Measurements from ENCODE around the gene PPT1. TPM values are rescaled to one million over a fixed set of nuclear protein-coding genes. Genes with fewer than 3 reads are reported as not detected.
A peak's percentile ranks its signal among the peaks of the same experiment; 100 is the strongest.

The PPT1 gene
- total and polyA plus RNA-seq, 2 of the 13 experiments (the other 11 are each of a cell fraction or from before 2014, with no cell fraction given): 129 TPM

DNA sequence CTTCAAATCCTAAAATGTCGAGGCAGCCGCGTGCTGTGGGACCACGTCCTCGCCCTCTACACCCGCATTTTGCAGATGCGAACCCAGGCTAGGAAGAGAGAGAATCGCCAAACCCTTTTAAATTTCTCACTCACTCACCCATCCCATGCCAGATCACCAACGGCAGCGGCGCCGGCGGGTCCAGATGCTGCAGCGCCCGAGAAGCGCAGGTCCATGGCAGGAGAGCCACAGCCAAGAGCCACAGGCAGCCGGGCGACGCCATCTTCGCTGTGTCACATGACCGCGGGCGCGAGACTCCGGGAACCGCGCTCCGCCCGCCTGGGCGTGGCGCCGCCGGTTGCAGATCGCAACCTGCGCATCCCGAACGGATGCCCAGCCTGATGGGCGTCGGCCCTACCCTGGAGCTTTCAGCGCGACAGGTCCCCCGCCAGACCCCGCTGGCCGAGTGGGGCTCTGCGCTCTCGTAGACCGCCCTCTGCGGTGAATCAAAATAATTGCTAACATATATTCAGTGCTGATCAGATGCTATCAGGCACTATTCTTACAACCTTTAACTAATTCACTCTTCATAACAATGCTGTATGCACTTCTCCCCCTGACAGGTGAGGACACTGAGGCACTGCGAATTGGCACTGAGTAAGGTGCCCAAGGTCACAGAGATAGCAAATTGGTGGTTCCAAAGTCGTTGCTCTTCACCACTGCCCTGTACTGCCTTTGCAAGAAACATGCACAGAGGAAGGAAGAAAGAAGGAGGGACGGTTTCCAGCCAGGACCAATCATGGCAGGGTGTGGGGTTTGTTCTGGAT lies at the start of gene PPT1 (continued):
- TF ChIP-seq, protein P1, sequence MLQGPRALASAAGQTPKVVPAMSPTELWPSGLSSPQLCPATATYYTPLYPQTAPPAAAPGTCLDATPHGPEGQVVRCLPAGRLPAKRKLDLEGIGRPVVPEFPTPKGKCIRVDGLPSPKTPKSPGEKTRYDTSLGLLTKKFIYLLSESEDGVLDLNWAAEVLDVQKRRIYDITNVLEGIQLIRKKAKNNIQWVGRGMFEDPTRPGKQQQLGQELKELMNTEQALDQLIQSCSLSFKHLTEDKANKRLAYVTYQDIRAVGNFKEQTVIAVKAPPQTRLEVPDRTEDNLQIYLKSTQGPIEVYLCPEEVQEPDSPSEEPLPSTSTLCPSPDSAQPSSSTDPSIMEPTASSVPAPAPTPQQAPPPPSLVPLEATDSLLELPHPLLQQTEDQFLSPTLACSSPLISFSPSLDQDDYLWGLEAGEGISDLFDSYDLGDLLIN (CRISPR knock-in tag; IDR thresholded peaks at IDR 0.05; ENCODE audit: borderline replicate concordance): peak; percentile 46; the same call in 1 of the 2 replicates
- TF ChIP-seq ZNF296 (CRISPR knock-in tag; conservative IDR thresholded peaks at IDR 0.05) (no peak), RXRA (CRISPR knock-in tag; IDR thresholded peaks at IDR 0.05) (peak; percentile 56; the same call in 1 of the 2 replicates), ZNF17 (CRISPR knock-in tag; IDR thresholded peaks at IDR 0.05) (no peak), ZNF792 (CRISPR knock-in tag; IDR thresholded peaks at IDR 0.05) (peak; percentile 86), SP1 (IDR thresholded peaks at IDR 0.05) (no peak), SP1 (CRISPR knock-in tag; IDR thresholded peaks at IDR 0.05) (peak; percentile 57), ZNF10 (CRISPR knock-in tag; IDR thresholded peaks at IDR 0.05; ENCODE audit: borderline replicate concordance, low read depth) (no peak), NFE2L1 (CRISPR knock-in tag; IDR thresholded peaks at IDR 0.05; ENCODE audit: borderline replicate concordance) (no peak), PAF1 (CRISPR knock-in tag; IDR thresholded peaks at IDR 0.05) (no peak), ZNF772 (CRISPR knock-in tag; IDR thresholded peaks at IDR 0.05) (peak; percentile 68; the same call in 1 of the 2 replicates), HNRNPLL (IDR thresholded peaks at IDR 0.05; ENCODE audit: low read depth, low read length, poor library complexity, severe bottlenecking) (peak; percentile 97), SIX1 (CRISPR knock-in tag; IDR thresholded peaks at IDR 0.05; ENCODE audit: borderline replicate concordance) (no peak; the same call in 1 of the 2 replicates), RBFOX2 (IDR thresholded peaks at IDR 0.05; ENCODE audit: low read depth, low read length) (peak; percentile 92), FOXK1 (CRISPR knock-in tag; IDR thresholded peaks at IDR 0.05; ENCODE audit: borderline replicate concordance, low read depth) (no peak), IRF2 (CRISPR knock-in tag; IDR thresholded peaks at IDR 0.05) (peak; percentile 60; the same call in 1 of the 2 replicates), MEIS1 (CRISPR knock-in tag; IDR thresholded peaks at IDR 0.05; ENCODE audit: borderline replicate concordance) (peak; percentile 52; the same call in 1 of the 2 replicates)
- TF ChIP-seq, protein P2, sequence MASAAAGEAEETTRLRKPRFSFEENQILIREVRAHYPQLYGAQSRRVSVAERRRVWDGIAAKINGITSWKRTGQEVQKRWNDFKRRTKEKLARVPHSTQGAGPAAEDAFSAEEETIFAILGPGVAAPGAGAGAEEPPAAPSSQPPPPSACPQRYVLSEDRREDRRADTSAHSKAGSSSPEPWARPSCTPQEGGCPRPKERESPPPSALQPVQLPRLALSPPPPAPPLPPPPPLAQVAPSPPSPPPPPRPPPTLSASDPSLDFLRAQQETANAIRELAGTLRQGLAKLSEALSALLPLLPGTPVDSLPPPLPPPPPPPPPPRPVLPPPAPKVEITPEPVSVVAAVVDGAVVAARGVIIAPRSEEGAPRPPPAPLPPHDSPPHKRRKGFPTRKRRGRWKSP (CRISPR knock-in tag; IDR thresholded peaks at IDR 0.05): peak; percentile 55; the same call in 1 of the 2 replicates
- TF ChIP-seq, protein P3, sequence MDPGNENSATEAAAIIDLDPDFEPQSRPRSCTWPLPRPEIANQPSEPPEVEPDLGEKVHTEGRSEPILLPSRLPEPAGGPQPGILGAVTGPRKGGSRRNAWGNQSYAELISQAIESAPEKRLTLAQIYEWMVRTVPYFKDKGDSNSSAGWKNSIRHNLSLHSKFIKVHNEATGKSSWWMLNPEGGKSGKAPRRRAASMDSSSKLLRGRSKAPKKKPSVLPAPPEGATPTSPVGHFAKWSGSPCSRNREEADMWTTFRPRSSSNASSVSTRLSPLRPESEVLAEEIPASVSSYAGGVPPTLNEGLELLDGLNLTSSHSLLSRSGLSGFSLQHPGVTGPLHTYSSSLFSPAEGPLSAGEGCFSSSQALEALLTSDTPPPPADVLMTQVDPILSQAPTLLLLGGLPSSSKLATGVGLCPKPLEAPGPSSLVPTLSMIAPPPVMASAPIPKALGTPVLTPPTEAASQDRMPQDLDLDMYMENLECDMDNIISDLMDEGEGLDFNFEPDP (CRISPR knock-in tag; conservative IDR thresholded peaks at IDR 0.05): 0 out of 2 replicates have a peak, but pooled peaks have one; percentile 70
- TF ChIP-seq, protein P4, sequence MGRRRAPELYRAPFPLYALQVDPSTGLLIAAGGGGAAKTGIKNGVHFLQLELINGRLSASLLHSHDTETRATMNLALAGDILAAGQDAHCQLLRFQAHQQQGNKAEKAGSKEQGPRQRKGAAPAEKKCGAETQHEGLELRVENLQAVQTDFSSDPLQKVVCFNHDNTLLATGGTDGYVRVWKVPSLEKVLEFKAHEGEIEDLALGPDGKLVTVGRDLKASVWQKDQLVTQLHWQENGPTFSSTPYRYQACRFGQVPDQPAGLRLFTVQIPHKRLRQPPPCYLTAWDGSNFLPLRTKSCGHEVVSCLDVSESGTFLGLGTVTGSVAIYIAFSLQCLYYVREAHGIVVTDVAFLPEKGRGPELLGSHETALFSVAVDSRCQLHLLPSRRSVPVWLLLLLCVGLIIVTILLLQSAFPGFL (CRISPR knock-in tag; IDR thresholded peaks at IDR 0.05): no peak
- TF ChIP-seq, protein P5, sequence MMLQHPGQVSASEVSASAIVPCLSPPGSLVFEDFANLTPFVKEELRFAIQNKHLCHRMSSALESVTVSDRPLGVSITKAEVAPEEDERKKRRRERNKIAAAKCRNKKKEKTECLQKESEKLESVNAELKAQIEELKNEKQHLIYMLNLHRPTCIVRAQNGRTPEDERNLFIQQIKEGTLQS (CRISPR knock-in tag; IDR thresholded peaks at IDR 0.05): peak; percentile 48
- TF ChIP-seq, protein P6, sequence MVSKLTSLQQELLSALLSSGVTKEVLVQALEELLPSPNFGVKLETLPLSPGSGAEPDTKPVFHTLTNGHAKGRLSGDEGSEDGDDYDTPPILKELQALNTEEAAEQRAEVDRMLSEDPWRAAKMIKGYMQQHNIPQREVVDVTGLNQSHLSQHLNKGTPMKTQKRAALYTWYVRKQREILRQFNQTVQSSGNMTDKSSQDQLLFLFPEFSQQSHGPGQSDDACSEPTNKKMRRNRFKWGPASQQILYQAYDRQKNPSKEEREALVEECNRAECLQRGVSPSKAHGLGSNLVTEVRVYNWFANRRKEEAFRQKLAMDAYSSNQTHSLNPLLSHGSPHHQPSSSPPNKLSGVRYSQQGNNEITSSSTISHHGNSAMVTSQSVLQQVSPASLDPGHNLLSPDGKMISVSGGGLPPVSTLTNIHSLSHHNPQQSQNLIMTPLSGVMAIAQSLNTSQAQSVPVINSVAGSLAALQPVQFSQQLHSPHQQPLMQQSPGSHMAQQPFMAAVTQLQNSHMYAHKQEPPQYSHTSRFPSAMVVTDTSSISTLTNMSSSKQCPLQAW (CRISPR knock-in tag; IDR thresholded peaks at IDR 0.05): peak; percentile 49; the same call in 1 of the 2 replicates
